ENCODE results near the gene GRIA1. TPM values are rescaled to one million over a fixed set of nuclear protein-coding genes. Genes with fewer than 3 reads are reported as not detected.

Gene GRIA1
- total RNA-seq, 2 donors from 2014 or later: 1.2 TPM; not detected in 1

GRCh38 chr5:153745778-153746395 is 255.4 kb downstream of the GRIA1 start:
- H3K4me3 ChIP-seq (ENCODE audit: low read length): no peak overlapping the region
- H3K9me3 ChIP-seq (ENCODE audit: control insufficient read depth, low read length): no peaks in the 10 kb centered on the region
- no peaks in the 10 kb centered on the region for H3K4me1 ChIP-seq (ENCODE audit: control insufficient read depth, insufficient read depth, low read length)
- Mint-ChIP-seq H3K27ac (no peak overlapping the region), H3K27me3 (ENCODE audit: insufficient read depth) (no peaks in the 10 kb centered on the region), H3K4me1 (no peaks in the 10 kb centered on the region), H3K36me3 (ENCODE audit: low read depth) (no peaks in the 10 kb centered on the region), H3K4me3 (no peak overlapping the region), H3K9me3 (peaks cover 2% of the 10 kb centered on the region)
- DNase-seq: no peak
- 92 to 100% methylated on average over 2 to 5 of the region's 5 CpGs for WGBS, 2 experiments (ENCODE audit: insufficient coverage in 1 of 2, insufficient read length in 1 of 2)
- no peaks in the 10 kb centered on the region for H3K27me3 ChIP-seq (ENCODE audit: control insufficient read depth, insufficient read depth, low read length, poor library complexity, severe bottlenecking)
- H3K9ac ChIP-seq (ENCODE audit: extremely low read depth, low read length, poor library complexity, severe bottlenecking): no peak overlapping the region
- H3K27ac ChIP-seq (ENCODE audit: low read depth, low read length): no peak overlapping the region
- TF ChIP-seq CTCF (conservative IDR thresholded peaks at IDR 0.05): no peak
- H3K36me3 ChIP-seq (ENCODE audit: control insufficient read depth, insufficient read depth, low read length): no peaks in the 10 kb centered on the region

- Histone ChIP-seq H3K27ac (ENCODE audit: low read depth, low read length) (no peak overlapping the region), H3K9ac (ENCODE audit: extremely low read depth, low read length, poor library complexity, severe bottlenecking) (no peak overlapping the region), H3K27me3 (ENCODE audit: control insufficient read depth, insufficient read depth, low read length, poor library complexity, severe bottlenecking) (no peaks in the 10 kb centered on the region), H3K9me3 (ENCODE audit: control insufficient read depth, low read length) (no peaks in the 10 kb centered on the region), H3K4me3 (ENCODE audit: low read length) (no peak overlapping the region), H3K4me1 (ENCODE audit: control insufficient read depth, insufficient read depth, low read length) (no peaks in the 10 kb centered on the region), H3K36me3 (ENCODE audit: control insufficient read depth, insufficient read depth, low read length) (no peaks in the 10 kb centered on the region)
- no peak for DNase-seq
- Mint-ChIP-seq H3K27me3 (ENCODE audit: insufficient read depth) (no peaks in the 10 kb centered on the region), H3K4me1 (no peaks in the 10 kb centered on the region), H3K36me3 (ENCODE audit: low read depth) (no peaks in the 10 kb centered on the region), H3K27ac (no peak overlapping the region), H3K4me3 (no peak overlapping the region), H3K9me3 (peaks cover 2% of the 10 kb centered on the region)
- WGBS, 2 experiments (ENCODE audit: insufficient coverage in 1 of 2, insufficient read length in 1 of 2): 80 to 94% methylated on average over 1 to 3 of the region's 3 CpGs
- TF ChIP-seq CTCF (conservative IDR thresholded peaks at IDR 0.05): no peak
These were observed 256.0 kb downstream of the GRIA1 start for GRCh38 chr5:153746440-153746839.

GRCh38 chr5:153748823-153749222 is 258.4 kb downstream of the GRIA1 start:
- H3K36me3 Mint-ChIP-seq (ENCODE audit: low read depth): no peaks in the 10 kb centered on the region
- no peak for TF ChIP-seq CTCF (conservative IDR thresholded peaks at IDR 0.05)
- no peak overlapping the region for H3K4me3 Mint-ChIP-seq
- H3K4me1 ChIP-seq (ENCODE audit: control insufficient read depth, insufficient read depth, low read length): peaks cover 6% of the 10 kb centered on the region
- DNase-seq: no peak
- H3K36me3 ChIP-seq (ENCODE audit: control insufficient read depth, insufficient read depth, low read length): no peaks in the 10 kb centered on the region
- no peak overlapping the region for H3K27ac Mint-ChIP-seq
- no peak overlapping the region for H3K4me3 ChIP-seq (ENCODE audit: low read length)
- H3K9me3 Mint-ChIP-seq: peaks cover 2% of the 10 kb centered on the region
- H3K27me3 Mint-ChIP-seq (ENCODE audit: insufficient read depth): no peaks in the 10 kb centered on the region
- H3K9ac ChIP-seq (ENCODE audit: extremely low read depth, low read length, poor library complexity, severe bottlenecking): no peak overlapping the region
- 93% methylated on average over 2 of the region's 2 CpGs for WGBS, 2 experiments (ENCODE audit: insufficient coverage in 1 of 2, insufficient read length in 1 of 2)
- no peak overlapping the region for H3K27ac ChIP-seq (ENCODE audit: low read depth, low read length)
- no peaks in the 10 kb centered on the region for H3K27me3 ChIP-seq (ENCODE audit: control insufficient read depth, insufficient read depth, low read length, poor library complexity, severe bottlenecking)
- no peaks in the 10 kb centered on the region for H3K9me3 ChIP-seq (ENCODE audit: control insufficient read depth, low read length)
- H3K4me1 Mint-ChIP-seq: peaks cover 7% of the 10 kb centered on the region

Data from endodermal cell (in vitro differentiated cells).